CD14-positive monocyte (primary cell): ENCODE data around the gene WDPCP. TPM values are rescaled to one million over a fixed set of nuclear protein-coding genes. Genes with fewer than 3 reads are reported as not detected.

Source experiments
- DNase-seq, 3 donors: peaks; one replicate each; pipeline ENCODE4 v3.0.0-alpha.2; 2011 to 2022
- H2AFZ ChIP-seq: 2 replicates; pipeline ENCODE4 v1.6.0; 2012; ENCODE audit warnings: mild to moderate bottlenecking, low read depth, low read length, inconsistent platforms; ENCODE audit not compliant: insufficient read depth, poor library complexity, severe bottlenecking
- H3K27ac ChIP-seq, 2 donors: 1 replicate in 1 of 2; 2 replicates in 1 of 2; pipeline ENCODE4 v1.5.1; 2012 to 2013; ENCODE audit warnings: low read length in 2 of 2, control low read depth in 1 of 2, inconsistent platforms in 1 of 2, low read depth in 1 of 2, mild to moderate bottlenecking in 1 of 2
- H3K27me3 ChIP-seq, 2 donors: one replicate each; pipeline versions ENCODE4 v1.6.0 to v1.6.1; 2011 to 2013; ENCODE audit warnings: low read length in 2 of 2; ENCODE audit not compliant: control insufficient read depth in 2 of 2, insufficient read depth in 2 of 2
- H3K36me3 ChIP-seq, 2 donors: replicated peaks in 1 of 2; 1 replicate in 1 of 2; 2 replicates in 1 of 2; pipeline versions ENCODE4 v1.5.1 to v1.6.1; 2012 to 2013; ENCODE audit warnings: low read length in 2 of 2, control low read depth in 1 of 2, inconsistent platforms in 1 of 2, mild to moderate bottlenecking in 1 of 2; ENCODE audit not compliant: insufficient read depth in 2 of 2, control insufficient read depth in 1 of 2
- H3K4me1 ChIP-seq, 2 donors: 1 replicate in 1 of 2; 2 replicates in 1 of 2; pipeline versions ENCODE4 v1.5.1 to v1.6.1; 2012 to 2013; ENCODE audit warnings: low read length in 2 of 2, control low read depth in 1 of 2, inconsistent platforms in 1 of 2, mild to moderate bottlenecking in 1 of 2, moderate library complexity in 1 of 2; ENCODE audit not compliant: insufficient read depth in 2 of 2, control insufficient read depth in 1 of 2
- H3K4me2 ChIP-seq: replicated peaks from 2 replicates; pipeline ENCODE3; 2012; ENCODE audit warnings: low read length, moderate library complexity, mild to moderate bottlenecking; ENCODE audit not compliant: poor library complexity, severe bottlenecking; ENCODE audit errors: extremely low read depth
- H3K4me3 ChIP-seq, 3 experiments: fragments of 200-600 bp in 1 of 3; sonication (generic) in 1 of 3; replicated peaks in 1 of 3; 1 replicate in 2 of 3; 2 replicates in 1 of 3; pipeline ENCODE4 v1.5.1; 2011 to 2013; ENCODE audit warnings: low read length in 3 of 3, mild to moderate bottlenecking in 3 of 3, control low read depth in 2 of 3, low read depth in 2 of 3, inconsistent platforms in 1 of 3, moderate library complexity in 1 of 3
- H3K79me2 ChIP-seq: 2 replicates; pipeline ENCODE4 v1.6.0; 2012; ENCODE audit warnings: mild to moderate bottlenecking, control low read depth, inconsistent platforms, low read length, moderate library complexity; ENCODE audit not compliant: insufficient read depth
- H3K9ac ChIP-seq: 2 replicates; pipeline ENCODE4 v1.6.0; 2017; ENCODE audit warnings: low read length, mild to moderate bottlenecking; ENCODE audit not compliant: insufficient read depth, poor library complexity, severe bottlenecking
- H3K9me3 ChIP-seq, 2 donors: replicated peaks in 1 of 2; 1 replicate in 1 of 2; 2 replicates in 1 of 2; pipeline versions ENCODE4 v1.5.1 to v1.6.1; 2012 to 2013; ENCODE audit warnings: low read length in 2 of 2, control low read depth in 1 of 2; ENCODE audit not compliant: control insufficient read depth in 1 of 2, insufficient read depth in 1 of 2
- H4K20me1 ChIP-seq: 2 replicates; pipeline ENCODE4 v1.6.0; 2012; ENCODE audit warnings: mild to moderate bottlenecking, low read length, control low read depth, moderate library complexity; ENCODE audit not compliant: insufficient read depth
- H3K27ac Mint-ChIP-seq, 7 donors: one replicate each; pipeline ENCODE4 v1.8.0; 2020; ENCODE audit warnings: mild to moderate bottlenecking in 7 of 7, mixed read lengths in 7 of 7, moderate library complexity in 6 of 7, inconsistent platforms in 2 of 7
- H3K27me3 Mint-ChIP-seq, 3 donors: one replicate each; pipeline ENCODE4 v1.8.0; 2021 to 2022; ENCODE audit warnings: low read depth in 3 of 3, mild to moderate bottlenecking in 3 of 3, mixed read lengths in 3 of 3, moderate library complexity in 3 of 3, inconsistent platforms in 1 of 3
- H3K36me3 Mint-ChIP-seq, 2 donors: one replicate each; pipeline ENCODE4 v1.8.0; 2020; ENCODE audit warnings: mixed read lengths in 2 of 2, inconsistent platforms in 1 of 2, mild to moderate bottlenecking in 1 of 2
- H3K4me1 Mint-ChIP-seq: one replicate; pipeline ENCODE4 v1.8.0; 2020; ENCODE audit warnings: mild to moderate bottlenecking, mixed read lengths
- H3K4me3 Mint-ChIP-seq, 2 donors: one replicate each; pipeline ENCODE4 v1.8.0; 2020; ENCODE audit warnings: mild to moderate bottlenecking in 2 of 2, mixed read lengths in 2 of 2, moderate library complexity in 1 of 2
- H3K9me3 Mint-ChIP-seq, 7 donors: one replicate each; pipeline ENCODE4 v1.8.0; 2020 to 2022; ENCODE audit warnings: mixed read lengths in 7 of 7, mild to moderate bottlenecking in 6 of 7, moderate library complexity in 6 of 7, inconsistent platforms in 2 of 7
- WGBS: methylation state at CpG from one replicate; pipeline ENCODE4 v1.1.5; 2013; ENCODE audit warnings: missing lambda C conversion rate; ENCODE audit not compliant: insufficient coverage; 5-methylcytosine and 5-hydroxymethylcytosine counted together
- intact Hi-C, 2 donors: fragments of 100-400 bp; cut with micrococcal nuclease; formaldehyde crosslinking; loops; one replicate each; pipeline versions ENCODE4 v1.15.0 to v1.15.1; 2023
- polyA plus RNA-seq, 3 donors: library from polyadenylated mRNA; depleted of rRNA in 1 of 3; unstranded in 2 of 3; stranded (reverse) in 1 of 3; fragments of 300-500 nt in 2 of 3; fragments of >200 nt in 1 of 3; fragmentation: Illumina TruSeq in 2 of 3; gene quantifications; 1 replicate in 2 of 3; 2 replicates in 1 of 3; pipeline ENCODE4 v1.2.3, GENCODE V29; 2012 to 2021
- TF ChIP-seq, protein P1 (sequence below): fragments of 200-600 bp; IDR thresholded peaks from one replicate; pipeline ENCODE4 v1.8.0; 2022; ENCODE audit warnings: antibody characterized with exemption, mild to moderate bottlenecking

WDPCP gene
- polyA plus RNA-seq, 3 donors: 3.3 to 5.2 (median 3.7) TPM

GRCh38 chr2:63594660-63595059 is 6.4 kb upstream of the WDPCP start:
- WGBS: no CpG with 5 or more reads among the region's 3 CpGs
- H3K4me3 ChIP-seq: no peak overlapping the region
- H3K9me3 ChIP-seq: no peaks in the 10 kb centered on the region
- intact Hi-C loops: no loop called here
- Mint-ChIP-seq H3K27me3 (peaks cover 0 to 1% (median 0%) of the 10 kb centered on the region in 3 donors), H3K36me3 (peaks cover 23 to 40% of the 10 kb centered on the region in 2 donors), H3K4me1 (peaks cover 27% of the 10 kb centered on the region), H3K4me3 (no peak overlapping the region), H3K27ac (no peak overlapping the region), H3K9me3 (no peaks in the 10 kb centered on the region)
- peaks cover 27 to 28% of the 10 kb centered on the region in 2 donors for H3K4me1 ChIP-seq
- no peak overlapping the region for H3K4me2 ChIP-seq
- no peak overlapping the region for H3K9ac ChIP-seq
- H3K27ac ChIP-seq: no peak overlapping the region
- H3K27me3 ChIP-seq: no peaks in the 10 kb centered on the region
- peaks cover 13% of the 10 kb centered on the region for H4K20me1 ChIP-seq
- no peak overlapping the region for H2AFZ ChIP-seq
- no peak for DNase-seq
- peaks cover 31 to 58% of the 10 kb centered on the region in 2 donors for H3K36me3 ChIP-seq
- TF ChIP-seq, protein P1, sequence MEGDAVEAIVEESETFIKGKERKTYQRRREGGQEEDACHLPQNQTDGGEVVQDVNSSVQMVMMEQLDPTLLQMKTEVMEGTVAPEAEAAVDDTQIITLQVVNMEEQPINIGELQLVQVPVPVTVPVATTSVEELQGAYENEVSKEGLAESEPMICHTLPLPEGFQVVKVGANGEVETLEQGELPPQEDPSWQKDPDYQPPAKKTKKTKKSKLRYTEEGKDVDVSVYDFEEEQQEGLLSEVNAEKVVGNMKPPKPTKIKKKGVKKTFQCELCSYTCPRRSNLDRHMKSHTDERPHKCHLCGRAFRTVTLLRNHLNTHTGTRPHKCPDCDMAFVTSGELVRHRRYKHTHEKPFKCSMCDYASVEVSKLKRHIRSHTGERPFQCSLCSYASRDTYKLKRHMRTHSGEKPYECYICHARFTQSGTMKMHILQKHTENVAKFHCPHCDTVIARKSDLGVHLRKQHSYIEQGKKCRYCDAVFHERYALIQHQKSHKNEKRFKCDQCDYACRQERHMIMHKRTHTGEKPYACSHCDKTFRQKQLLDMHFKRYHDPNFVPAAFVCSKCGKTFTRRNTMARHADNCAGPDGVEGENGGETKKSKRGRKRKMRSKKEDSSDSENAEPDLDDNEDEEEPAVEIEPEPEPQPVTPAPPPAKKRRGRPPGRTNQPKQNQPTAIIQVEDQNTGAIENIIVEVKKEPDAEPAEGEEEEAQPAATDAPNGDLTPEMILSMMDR: no peak
- peaks cover 70% of the 10 kb centered on the region for H3K79me2 ChIP-seq

- peaks cover 0 to 1% (median 0%) of the 10 kb centered on the region in 3 donors for H3K27me3 Mint-ChIP-seq
- Histone ChIP-seq H3K4me2 (no peak overlapping the region), H4K20me1 (peaks cover 13% of the 10 kb centered on the region), H3K27me3 (no peaks in the 10 kb centered on the region), H3K4me3 (no peak overlapping the region), H3K36me3 (peaks cover 20 to 35% of the 10 kb centered on the region in 2 donors), H3K27ac (peak overlapping the region in 1 of 2 donors; percentile 58), H3K79me2 (peaks cover 84% of the 10 kb centered on the region), H3K4me1 (peaks cover 41 to 49% of the 10 kb centered on the region in 2 donors), H3K9me3 (no peaks in the 10 kb centered on the region), H3K9ac (no peak overlapping the region), H2AFZ (no peak overlapping the region)
- H3K36me3 Mint-ChIP-seq: peaks cover 14 to 19% of the 10 kb centered on the region in 2 donors
- no CpG with 5 or more reads among the region's 3 CpGs for WGBS
- H3K4me3 Mint-ChIP-seq: no peak overlapping the region
- peaks cover 42% of the 10 kb centered on the region for H3K4me1 Mint-ChIP-seq
- peak overlapping the region in 3 of 7 donors; percentile 35 to 73 (median 47) for H3K27ac Mint-ChIP-seq
- TF ChIP-seq, protein P1: no peak
- H3K9me3 Mint-ChIP-seq: no peaks in the 10 kb centered on the region
- no peak for DNase-seq
- intact Hi-C loops: no loop called here
Measured at GRCh38 chr2:63591566-63592175, 3.4 kb upstream of the WDPCP start.
